WTC11 (cell line): Measurements from ENCODE around the gene VPS8. TPM values are rescaled to one million over a fixed set of nuclear protein-coding genes. Genes with fewer than 3 reads are reported as not detected.

ENCODE experiments used
- ATAC-seq: fragments of 200-7000 bp; cut with Tn5 transposase; 2 replicates; pipeline ENCODE4 v1.10.0; 2021; ENCODE audit warnings: mild to moderate bottlenecking, moderate library complexity
- CTCF ChIA-PET: fragments of 300-600 bp; sonication (Branson Sonifier 250); formaldehyde crosslinking; loops from one replicate; lab custom pipeline; 2021; ENCODE audit warnings: antibody characterized with exemption; lab: Charles Lee
- POLR2A ChIA-PET: fragments of 350-600 bp; sonication (Branson Sonifier 250); formaldehyde crosslinking; loops from one replicate; lab custom pipeline; 2021; ENCODE audit warnings: antibody characterized with exemption; lab: Charles Lee
- DNase-seq: peaks from one replicate; pipeline ENCODE4 v3.0.0; 2021; ENCODE audit warnings: low spot score
- H3K27ac Mint-ChIP-seq: 2 replicates; pipeline ENCODE4 v1.8.0; 2021; ENCODE audit warnings: mixed read lengths
- H3K27me3 Mint-ChIP-seq: 2 replicates; pipeline ENCODE4 v1.8.0; 2021; ENCODE audit warnings: low read depth, mild to moderate bottlenecking, moderate library complexity, mixed read lengths
- H3K36me3 Mint-ChIP-seq: 2 replicates; pipeline ENCODE4 v1.8.0; 2021; ENCODE audit warnings: mixed read lengths
- H3K4me1 Mint-ChIP-seq: 2 replicates; pipeline ENCODE4 v1.8.0; 2022; ENCODE audit warnings: mixed read lengths
- H3K4me3 Mint-ChIP-seq: 2 replicates; pipeline ENCODE4 v1.8.0; 2021; ENCODE audit warnings: mild to moderate bottlenecking, moderate library complexity, mixed read lengths
- H3K9me3 Mint-ChIP-seq: 2 replicates; pipeline ENCODE4 v1.8.0; 2021; ENCODE audit warnings: mixed read lengths
- CREM ChIP-seq: sonication (generic); formaldehyde crosslinking; IDR thresholded peaks from 2 replicates; pipeline ENCODE4 v1.8.1; 2022; ENCODE audit warnings: mild to moderate bottlenecking, missing genetic modification reagents, moderate library complexity
- E2F5 ChIP-seq: sonication (generic); formaldehyde crosslinking; IDR thresholded peaks from 2 replicates; pipeline ENCODE4 v1.8.1; 2022; ENCODE audit warnings: mild to moderate bottlenecking, moderate library complexity, missing genetic modification reagents
- EMX1 ChIP-seq: fragments of 250-450 bp; sonication (Bioruptor Pico); IDR thresholded peaks from 2 replicates; pipeline ENCODE4 v1.8.0; 2021; ENCODE audit warnings: mild to moderate bottlenecking
- IRF1 ChIP-seq: sonication (generic); formaldehyde crosslinking; IDR thresholded peaks from 2 replicates; pipeline ENCODE4 v1.8.0; 2023; ENCODE audit warnings: missing genetic modification reagents
- MLX ChIP-seq: sonication (generic); formaldehyde crosslinking; IDR thresholded peaks from 2 replicates; pipeline ENCODE4 v1.8.1; 2023; ENCODE audit warnings: mild to moderate bottlenecking, missing genetic modification reagents, moderate library complexity
- MYBL2 ChIP-seq: sonication (generic); formaldehyde crosslinking; IDR thresholded peaks from 2 replicates; pipeline ENCODE4 v1.8.1; 2023; ENCODE audit warnings: mild to moderate bottlenecking, moderate library complexity, missing genetic modification reagents
- NFE2L1 ChIP-seq: sonication (generic); formaldehyde crosslinking; IDR thresholded peaks from 2 replicates; pipeline ENCODE4 v1.8.1; 2023; ENCODE audit warnings: missing genetic modification reagents
- NFYB ChIP-seq: sonication (generic); formaldehyde crosslinking; conservative IDR thresholded peaks from 2 replicates; pipeline ENCODE4 v1.8.0; 2022; ENCODE audit warnings: low read depth, missing genetic modification reagents
- PRDM15 ChIP-seq: sonication (generic); formaldehyde crosslinking; IDR thresholded peaks from 2 replicates; pipeline ENCODE4 v1.8.0; 2022; ENCODE audit warnings: missing genetic modification reagents
- PREB ChIP-seq: sonication (generic); formaldehyde crosslinking; IDR thresholded peaks from 2 replicates; pipeline ENCODE4 v1.8.1; 2022; ENCODE audit warnings: mild to moderate bottlenecking, missing genetic modification reagents, moderate library complexity, borderline replicate concordance
- SMAD4 ChIP-seq: sonication (generic); formaldehyde crosslinking; IDR thresholded peaks from 2 replicates; pipeline ENCODE4 v1.8.0; 2022; ENCODE audit warnings: mild to moderate bottlenecking, missing genetic modification reagents
- STAT6 ChIP-seq: sonication (generic); formaldehyde crosslinking; conservative IDR thresholded peaks from 2 replicates; pipeline ENCODE4 v1.8.1; 2023; ENCODE audit warnings: mild to moderate bottlenecking, low read depth, missing genetic modification reagents, moderate library complexity
- ZNF219 ChIP-seq: sonication (generic); formaldehyde crosslinking; IDR thresholded peaks from 2 replicates; pipeline ENCODE4 v1.8.0; 2023; ENCODE audit warnings: missing genetic modification reagents, mild to moderate bottlenecking, borderline replicate concordance
- ZNF423 ChIP-seq: fragments of 250-450 bp; sonication (Bioruptor Pico); IDR thresholded peaks from 2 replicates; pipeline ENCODE4 v2.1.2; 2022; ENCODE audit warnings: mild to moderate bottlenecking, moderate library complexity
- ZNF425 ChIP-seq: fragments of 250-450 bp; sonication (Bioruptor Pico); conservative IDR thresholded peaks from 2 replicates; pipeline ENCODE4 v1.9.0; 2021; ENCODE audit warnings: mild to moderate bottlenecking
- total RNA-seq: library from RNA; stranded (reverse); gene quantifications from 3 replicates; pipeline ENCODE4 v1.2.3, GENCODE V29; 2021
- TF ChIP-seq, protein P1 (sequence below): sonication (generic); formaldehyde crosslinking; IDR thresholded peaks from 2 replicates; pipeline ENCODE4 v1.8.1; 2023; ENCODE audit warnings: mild to moderate bottlenecking, missing genetic modification reagents
- TF ChIP-seq, protein P2 (sequence below): sonication (generic); formaldehyde crosslinking; IDR thresholded peaks from 2 replicates; pipeline ENCODE4 v1.8.0; 2022; ENCODE audit warnings: mild to moderate bottlenecking, missing genetic modification reagents
- TF ChIP-seq, protein P3 (sequence below): fragments of 250-450 bp; sonication (Bioruptor Pico); IDR thresholded peaks from 2 replicates; pipeline ENCODE4 v1.9.0; 2021; ENCODE audit warnings: mild to moderate bottlenecking
- TF ChIP-seq, protein P4 (sequence below): sonication (generic); formaldehyde crosslinking; IDR thresholded peaks from 2 replicates; pipeline ENCODE4 v1.8.0; 2022; ENCODE audit warnings: mild to moderate bottlenecking, missing genetic modification reagents

Gene VPS8
- total RNA-seq, 1 experiment from 2014 or later = 44.9 TPM

DNA sequence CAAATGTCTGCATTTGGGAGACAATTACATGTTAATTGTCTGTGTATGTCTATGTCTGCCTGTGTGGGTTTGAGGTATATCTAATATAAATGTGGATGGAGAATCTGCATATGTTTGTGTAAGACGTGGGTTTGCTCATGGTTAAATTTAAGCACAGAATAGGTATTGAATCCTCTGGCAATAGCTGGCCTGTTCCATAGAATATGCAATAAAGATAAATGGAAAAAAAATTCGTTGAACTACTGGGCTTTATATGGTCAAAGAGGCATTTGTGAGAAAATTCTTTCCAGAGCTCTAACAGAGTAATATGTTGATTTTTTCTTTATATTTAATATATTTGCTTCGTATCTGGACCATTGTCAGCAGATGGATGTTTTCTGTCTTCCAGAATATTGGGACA, 1.4 kb downstream of the VPS8 start (continued):
- TF ChIP-seq, protein P1, sequence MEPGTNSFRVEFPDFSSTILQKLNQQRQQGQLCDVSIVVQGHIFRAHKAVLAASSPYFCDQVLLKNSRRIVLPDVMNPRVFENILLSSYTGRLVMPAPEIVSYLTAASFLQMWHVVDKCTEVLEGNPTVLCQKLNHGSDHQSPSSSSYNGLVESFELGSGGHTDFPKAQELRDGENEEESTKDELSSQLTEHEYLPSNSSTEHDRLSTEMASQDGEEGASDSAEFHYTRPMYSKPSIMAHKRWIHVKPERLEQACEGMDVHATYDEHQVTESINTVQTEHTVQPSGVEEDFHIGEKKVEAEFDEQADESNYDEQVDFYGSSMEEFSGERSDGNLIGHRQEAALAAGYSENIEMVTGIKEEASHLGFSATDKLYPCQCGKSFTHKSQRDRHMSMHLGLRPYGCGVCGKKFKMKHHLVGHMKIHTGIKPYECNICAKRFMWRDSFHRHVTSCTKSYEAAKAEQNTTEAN (CRISPR knock-in tag) = no peak
- no peak for TF ChIP-seq MLX (CRISPR knock-in tag)
- TF ChIP-seq IRF1 (CRISPR knock-in tag) = no peak
- TF ChIP-seq MYBL2 (CRISPR knock-in tag) = no peak

- Mint-ChIP-seq H3K27me3 (no peaks in the 10 kb centered on the region), H3K27ac (no peak overlapping the region), H3K4me3 (no peak overlapping the region), H3K9me3 (no peaks in the 10 kb centered on the region), H3K4me1 (peaks cover 11% of the 10 kb centered on the region), H3K36me3 (no peaks in the 10 kb centered on the region)
- ATAC-seq (no peak), DNase-seq (no peak)
- CTCF ChIA-PET = interaction anchor here (1.9 kb wide), 1 partner anchor 253 kb away, joined by 7 read pairs; the partner anchor contains the start of gene EPHB3
- POLR2A ChIA-PET = no interaction called here
- TF ChIP-seq, protein P2, sequence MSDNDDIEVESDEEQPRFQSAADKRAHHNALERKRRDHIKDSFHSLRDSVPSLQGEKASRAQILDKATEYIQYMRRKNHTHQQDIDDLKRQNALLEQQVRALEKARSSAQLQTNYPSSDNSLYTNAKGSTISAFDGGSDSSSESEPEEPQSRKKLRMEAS (CRISPR knock-in tag) = no peak
- TF ChIP-seq STAT6 (CRISPR knock-in tag) (no peak), ZNF219 (no peak), E2F5 (no peak), NFE2L1 (CRISPR knock-in tag) (no peak), CREM (CRISPR knock-in tag) (no peak), PRDM15 (CRISPR knock-in tag) (no peak), NFYB (CRISPR knock-in tag) (no peak), MLX (CRISPR knock-in tag) (no peak), ZNF425 (no peak), EMX1 (CRISPR knock-in tag) (no peak), PREB (CRISPR knock-in tag) (no peak), SMAD4 (no peak), ZNF423 (CRISPR knock-in tag) (no peak)
- TF ChIP-seq, protein P3, sequence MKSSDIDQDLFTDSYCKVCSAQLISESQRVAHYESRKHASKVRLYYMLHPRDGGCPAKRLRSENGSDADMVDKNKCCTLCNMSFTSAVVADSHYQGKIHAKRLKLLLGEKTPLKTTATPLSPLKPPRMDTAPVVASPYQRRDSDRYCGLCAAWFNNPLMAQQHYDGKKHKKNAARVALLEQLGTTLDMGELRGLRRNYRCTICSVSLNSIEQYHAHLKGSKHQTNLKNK (CRISPR knock-in tag) = no peak
- TF ChIP-seq, protein P4, sequence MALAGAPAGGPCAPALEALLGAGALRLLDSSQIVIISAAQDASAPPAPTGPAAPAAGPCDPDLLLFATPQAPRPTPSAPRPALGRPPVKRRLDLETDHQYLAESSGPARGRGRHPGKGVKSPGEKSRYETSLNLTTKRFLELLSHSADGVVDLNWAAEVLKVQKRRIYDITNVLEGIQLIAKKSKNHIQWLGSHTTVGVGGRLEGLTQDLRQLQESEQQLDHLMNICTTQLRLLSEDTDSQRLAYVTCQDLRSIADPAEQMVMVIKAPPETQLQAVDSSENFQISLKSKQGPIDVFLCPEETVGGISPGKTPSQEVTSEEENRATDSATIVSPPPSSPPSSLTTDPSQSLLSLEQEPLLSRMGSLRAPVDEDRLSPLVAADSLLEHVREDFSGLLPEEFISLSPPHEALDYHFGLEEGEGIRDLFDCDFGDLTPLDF = no peak
Observed at GRCh38 chr3:184814214-184814613, 2.2 kb downstream of the VPS8 start.
